Measurements from ENCODE around the gene TMED1.
"Not testable (repeated sequence)": the region's sequence is repeated elsewhere in the genome, so short reads cannot be mapped to it uniquely, and the experiment has no call there.

The TMED1 gene, protein sequence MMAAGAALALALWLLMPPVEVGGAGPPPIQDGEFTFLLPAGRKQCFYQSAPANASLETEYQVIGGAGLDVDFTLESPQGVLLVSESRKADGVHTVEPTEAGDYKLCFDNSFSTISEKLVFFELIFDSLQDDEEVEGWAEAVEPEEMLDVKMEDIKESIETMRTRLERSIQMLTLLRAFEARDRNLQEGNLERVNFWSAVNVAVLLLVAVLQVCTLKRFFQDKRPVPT

DNA sequence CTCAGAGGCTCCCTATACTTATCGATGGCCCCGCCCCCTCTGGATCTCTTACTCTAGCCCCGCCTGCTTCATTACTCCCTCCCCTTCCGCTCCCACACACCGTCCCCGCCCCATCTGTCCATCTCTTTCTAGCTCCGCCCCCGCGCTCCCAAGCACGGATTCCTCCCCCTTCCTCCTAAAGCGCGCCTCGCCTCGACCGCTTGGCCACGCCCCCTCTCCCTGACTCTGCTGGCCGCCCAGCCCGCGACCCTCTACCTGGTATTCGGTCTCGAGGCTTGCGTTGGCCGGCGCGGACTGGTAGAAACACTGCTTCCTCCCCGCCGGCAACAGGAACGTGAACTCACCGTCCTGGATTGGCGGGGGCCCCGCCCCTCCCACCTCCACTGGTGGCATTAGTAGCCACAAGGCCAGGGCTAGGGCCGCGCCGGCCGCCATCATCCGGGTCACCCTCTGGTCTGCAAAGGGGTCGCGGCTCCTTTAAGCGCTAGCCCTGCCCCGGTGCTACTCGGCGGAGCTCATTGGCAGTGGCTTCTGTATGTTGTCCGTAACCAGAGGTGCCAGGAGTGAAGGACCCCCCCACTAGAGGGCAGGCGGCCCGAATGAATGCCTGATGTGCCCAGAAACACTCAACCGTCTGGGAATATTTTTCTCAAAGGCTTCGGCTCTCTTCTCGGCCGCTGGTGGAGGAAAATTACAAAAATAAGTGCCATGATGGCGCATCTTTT, at the start of gene TMED1:
TMED1 (minus strand) TSS at position 459 of the 725 bp plus-strand sequence; CDS start at position 438, 21 bp downstream.
- DNase-seq (ENCODE audit: low spot score): peak; percentile 98

DNA sequence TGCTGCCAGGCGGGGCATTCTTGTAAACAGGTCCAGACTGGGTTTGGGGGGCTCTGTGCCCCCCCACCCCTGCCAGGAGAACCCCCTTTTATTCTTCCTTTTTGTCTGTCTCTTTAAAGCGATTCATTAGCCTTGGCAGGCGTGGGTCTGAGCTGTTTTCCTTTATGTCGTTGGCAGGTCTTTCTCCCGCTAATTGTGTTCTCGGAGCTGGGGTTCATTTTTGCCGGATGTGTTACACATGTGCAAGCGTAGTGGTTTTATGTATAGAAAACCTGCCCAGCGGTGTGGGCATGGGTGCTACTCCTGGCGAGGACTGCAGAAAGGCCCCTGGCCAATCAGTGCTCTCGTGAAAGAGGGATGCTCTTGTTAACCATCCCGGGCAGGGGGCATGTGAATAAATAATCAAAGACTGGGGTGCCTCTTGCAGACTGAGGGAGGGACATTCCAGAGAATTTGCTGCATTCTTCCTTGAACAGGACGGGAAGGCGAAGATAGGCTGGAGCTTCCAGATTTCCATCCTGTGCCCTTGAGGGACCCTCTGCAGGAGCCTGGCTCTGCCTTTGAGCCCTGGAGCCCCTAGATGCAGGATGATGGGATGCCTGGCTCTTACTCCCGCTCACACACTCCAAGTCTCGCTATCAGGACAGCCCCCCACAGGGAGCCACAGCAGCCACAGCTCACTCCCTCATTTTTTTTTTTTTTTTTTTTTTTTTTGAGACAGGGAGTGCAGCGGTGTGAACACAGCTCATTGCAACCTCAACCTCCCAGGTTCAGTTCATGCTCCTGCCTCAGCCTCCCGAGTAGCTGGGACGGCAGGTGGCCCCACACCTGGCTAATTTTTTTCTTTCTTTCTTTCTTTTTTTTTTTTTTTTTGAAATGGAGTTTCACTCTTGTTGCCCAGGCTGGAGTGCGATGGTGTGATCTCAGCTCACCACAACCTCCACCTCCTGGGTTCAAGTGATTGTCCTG, 49.5 kb upstream of the TMED1 start:
- peak; percentile 15 for DNase-seq (ENCODE audit: low spot score)

DNA sequence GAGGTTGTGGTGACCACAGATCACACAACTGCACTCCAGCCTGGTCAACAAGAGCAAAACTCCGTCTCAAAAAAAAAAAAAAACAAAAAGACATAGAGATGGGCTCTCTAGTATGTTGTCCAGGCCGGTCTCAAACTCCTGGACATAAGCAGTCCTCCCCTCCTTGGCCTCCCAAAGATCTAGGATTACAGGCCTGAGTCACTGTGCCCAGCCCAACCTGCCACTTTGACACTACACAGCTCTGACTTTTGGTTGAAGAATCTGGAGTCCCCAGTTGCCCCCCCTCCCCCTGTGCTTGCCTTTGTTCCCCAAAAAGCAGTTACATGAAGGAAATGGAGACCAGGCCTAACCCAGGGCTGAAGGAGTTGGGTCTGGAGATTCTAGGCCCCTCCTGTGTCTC, 48.3 kb upstream of the TMED1 start:
- peak; percentile 72 for DNase-seq (ENCODE audit: low spot score)

DNA sequence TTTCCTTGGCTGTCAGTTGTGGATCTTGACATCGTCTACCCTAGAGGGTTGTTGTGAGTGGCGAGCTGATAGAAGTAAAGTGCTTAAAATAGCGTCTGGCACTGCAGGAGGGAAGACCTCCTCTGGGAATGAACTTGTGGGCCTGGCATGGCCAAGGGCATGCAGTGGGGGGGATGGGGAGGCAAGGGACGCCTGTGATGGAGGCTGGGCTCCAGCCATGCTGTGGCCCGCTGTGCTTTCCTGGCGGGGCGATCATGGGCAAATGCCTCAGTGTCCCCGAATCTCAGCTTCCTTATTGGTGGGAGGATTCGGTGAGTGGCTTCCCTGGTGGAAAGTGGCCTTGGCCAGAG, 46.1 kb upstream of the TMED1 start:
- no peak for DNase-seq (ENCODE audit: low spot score)

DNA sequence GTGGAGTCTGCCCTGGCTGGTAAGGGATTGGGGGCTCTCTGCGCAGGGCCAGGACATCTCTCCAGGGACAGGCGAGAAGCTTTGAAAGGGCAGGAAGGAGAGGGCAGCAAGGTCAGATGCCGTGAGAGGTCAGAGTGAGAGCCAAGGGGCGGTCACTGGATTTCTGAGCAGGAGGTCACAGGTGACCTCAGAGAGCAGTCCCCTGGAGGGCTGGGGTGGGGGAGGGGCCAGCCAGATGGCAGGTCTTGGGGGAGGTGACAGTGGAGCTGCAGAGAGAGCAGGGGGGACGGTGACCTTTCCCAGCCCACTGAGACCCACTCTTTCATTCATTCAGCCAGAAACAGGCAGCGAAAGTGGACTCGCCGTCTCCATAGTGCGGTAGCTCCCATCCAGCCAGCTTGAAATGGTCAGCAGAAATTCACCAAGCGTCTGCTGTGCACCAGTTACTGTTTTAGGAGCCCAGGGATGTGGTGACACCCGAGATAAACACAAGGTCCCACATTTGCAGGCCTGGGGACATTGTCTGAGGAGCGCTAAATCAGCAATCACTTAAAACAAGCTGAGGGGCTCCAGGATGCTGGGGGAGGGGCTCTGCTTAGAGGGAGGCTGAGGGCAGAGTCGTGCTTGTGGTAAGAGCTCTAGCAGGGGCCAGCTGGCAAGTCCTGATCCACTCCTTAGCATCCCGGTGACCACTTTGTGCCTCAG, 45.5 kb upstream of the TMED1 start:
- DNase-seq (ENCODE audit: low spot score): no peak

DNA sequence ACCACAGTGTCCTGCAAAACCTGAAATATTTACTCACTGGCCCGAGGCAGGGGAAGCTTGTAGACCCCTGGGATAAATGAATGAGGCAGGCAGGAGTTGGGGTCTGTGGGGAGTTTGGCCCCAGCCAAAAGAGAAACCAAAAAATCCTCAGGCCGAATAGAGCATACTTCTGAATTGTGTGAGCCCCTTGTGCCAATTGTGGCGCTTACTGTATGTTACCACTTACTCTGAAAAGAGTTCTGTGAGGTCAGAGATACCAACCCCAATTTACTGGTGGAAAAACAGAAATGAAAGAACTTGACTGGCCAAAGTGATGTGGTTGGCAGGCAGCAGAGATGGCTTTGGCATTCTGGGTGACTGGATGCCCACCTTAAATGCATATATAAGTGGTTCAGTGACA, 42.2 kb upstream of the TMED1 start:
- DNase-seq (ENCODE audit: low spot score): no peak

DNA sequence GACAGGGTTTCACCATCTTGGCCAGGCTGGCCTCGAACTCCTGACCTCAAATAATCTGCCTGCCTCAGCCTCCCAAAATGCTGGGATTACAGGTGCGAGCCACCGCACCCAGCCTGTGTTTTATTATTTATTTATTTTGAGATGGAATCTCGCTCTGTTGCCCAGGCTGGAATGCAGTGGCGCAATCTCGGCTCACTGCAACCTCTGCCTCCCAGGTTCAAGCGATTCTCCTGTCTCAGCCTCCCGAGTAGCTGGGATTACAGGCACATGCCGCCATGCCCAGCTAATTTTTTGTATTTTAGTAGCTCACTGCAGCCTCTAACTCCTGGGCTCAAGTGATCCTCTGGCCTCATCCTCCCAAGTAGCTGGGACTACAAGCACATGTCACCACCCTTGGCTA, 41.6 kb upstream of the TMED1 start:
- not testable (repeated sequence) for DNase-seq (ENCODE audit: low spot score)

DNA sequence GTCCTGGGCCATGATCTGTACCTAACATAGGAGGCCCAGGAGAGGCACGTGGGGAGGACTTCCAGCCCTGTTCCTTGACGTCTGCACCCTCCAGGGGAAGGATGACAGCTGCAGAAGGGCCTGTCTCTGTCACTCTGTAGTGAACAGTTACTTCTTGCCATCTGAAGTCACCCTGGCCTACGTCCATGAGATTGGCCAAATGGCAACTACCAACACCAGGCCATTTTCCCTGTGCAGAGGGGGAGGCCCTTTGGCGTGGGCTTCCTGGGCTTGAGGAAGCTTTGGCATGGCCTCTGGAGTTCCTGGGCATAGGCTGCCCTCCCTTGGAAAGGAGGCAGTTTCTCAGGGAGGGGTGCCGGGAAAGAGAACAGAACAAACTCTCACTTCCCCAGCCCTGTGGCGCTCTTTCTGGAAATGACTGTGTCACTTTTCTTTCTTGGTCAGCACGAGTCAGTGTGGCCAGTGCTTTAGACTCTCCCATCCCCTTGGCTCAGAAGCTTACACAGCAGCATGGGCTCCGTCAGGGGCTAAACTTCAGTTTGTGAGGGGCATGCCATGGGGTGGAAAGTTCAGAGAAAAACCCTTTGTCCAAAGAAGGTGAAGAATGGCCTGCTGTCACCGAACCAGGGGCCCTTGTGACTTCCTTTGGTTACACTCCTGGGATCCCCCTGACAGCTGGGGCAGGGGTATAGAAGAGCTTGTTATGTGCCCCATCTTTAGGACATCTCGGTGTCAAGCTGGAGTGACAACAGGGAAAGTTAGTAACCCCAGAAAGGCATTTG, 40.6 kb upstream of the TMED1 start:
- peak; percentile 3 for DNase-seq (ENCODE audit: low spot score)

DNA sequence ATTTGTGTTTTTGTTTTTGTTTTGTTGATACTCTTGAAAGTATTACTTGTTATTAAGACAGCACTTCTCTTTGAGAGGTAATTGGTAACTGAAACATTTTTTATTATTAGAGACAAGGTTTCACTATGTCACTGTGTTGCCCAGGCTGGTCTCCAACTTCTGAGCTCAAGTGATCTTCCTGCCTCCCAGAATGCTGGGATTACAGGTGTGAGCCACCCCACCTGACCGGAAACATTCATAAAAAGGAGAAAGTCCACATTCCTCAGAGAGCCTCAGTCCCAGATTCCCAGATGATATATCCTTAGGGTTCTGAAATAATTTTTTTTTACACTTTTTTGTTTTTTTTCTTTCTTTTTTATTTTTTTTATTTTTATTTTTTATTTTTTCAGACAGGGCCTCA, 38.0 kb upstream of the TMED1 start:
- DNase-seq (ENCODE audit: low spot score): no peak

DNA sequence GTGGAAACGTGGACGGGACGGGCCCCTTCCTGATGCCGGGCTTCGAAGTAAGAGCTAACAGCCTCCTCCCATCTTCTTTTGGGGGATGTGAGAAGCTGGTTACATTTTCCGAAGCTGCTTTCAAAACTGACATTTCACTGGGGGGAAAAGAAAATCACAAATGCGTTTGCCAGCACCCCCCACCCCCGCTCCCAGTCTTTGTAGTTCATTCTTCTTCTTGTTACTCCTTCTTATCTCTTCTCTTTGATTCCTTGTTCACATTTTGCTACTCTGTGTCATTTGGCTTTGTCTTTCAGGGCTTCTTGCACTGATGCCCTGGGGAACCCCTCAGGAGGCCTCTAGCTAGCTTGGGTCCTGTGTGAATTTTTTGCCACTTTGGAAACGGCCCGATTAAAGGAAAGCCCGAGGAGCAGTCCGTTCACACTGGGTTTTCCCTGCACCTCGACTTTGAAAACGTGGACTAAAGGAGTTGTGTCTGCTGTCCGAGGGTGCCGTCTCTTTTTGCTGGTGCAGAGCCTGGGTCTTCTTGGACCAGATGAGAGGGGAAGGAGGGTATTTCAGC, 36.6 kb upstream of the TMED1 start:
- peak; percentile 34 for DNase-seq (ENCODE audit: low spot score)

DNA sequence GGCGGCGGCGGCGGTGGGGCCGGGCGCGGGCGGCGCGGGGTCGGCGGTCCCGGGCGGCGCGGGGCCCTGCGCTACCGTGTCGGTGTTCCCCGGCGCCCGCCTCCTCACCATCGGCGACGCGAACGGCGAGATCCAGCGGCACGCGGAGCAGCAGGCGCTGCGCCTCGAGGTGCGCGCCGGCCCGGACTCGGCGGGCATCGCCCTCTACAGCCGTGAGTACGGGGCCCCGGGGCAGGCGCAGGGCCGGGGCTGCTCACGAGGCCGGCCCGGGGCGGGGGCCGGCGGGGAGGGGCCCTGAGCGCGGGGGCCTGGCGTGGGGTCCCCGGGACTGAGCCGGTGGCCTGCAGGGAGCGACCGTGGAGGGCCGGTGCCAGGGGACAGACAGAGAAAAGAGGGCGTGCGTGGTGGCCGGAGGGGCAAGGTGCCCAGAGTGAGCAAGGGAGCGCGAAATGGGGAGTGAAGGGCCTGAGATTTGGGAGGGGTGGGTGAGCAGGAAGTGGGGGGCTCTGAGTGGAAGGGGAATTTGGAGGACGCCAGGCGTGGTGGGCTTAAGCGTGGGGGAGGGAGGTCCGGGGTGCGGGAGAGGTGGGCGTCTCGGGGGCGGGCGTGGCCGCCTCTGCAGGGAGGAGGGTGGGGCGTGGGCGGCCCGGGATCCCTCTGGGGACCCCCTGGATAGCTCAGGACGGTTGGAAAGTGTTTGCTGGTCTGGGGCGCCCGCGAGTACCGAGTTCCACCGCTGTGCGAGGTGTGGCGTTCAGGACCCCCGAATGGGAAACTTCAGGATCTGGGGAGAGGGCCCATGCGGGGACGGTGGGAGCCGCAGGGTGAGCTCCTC, 35.9 kb upstream of the TMED1 start:
- DNase-seq (ENCODE audit: low spot score): peak; percentile 53

DNA sequence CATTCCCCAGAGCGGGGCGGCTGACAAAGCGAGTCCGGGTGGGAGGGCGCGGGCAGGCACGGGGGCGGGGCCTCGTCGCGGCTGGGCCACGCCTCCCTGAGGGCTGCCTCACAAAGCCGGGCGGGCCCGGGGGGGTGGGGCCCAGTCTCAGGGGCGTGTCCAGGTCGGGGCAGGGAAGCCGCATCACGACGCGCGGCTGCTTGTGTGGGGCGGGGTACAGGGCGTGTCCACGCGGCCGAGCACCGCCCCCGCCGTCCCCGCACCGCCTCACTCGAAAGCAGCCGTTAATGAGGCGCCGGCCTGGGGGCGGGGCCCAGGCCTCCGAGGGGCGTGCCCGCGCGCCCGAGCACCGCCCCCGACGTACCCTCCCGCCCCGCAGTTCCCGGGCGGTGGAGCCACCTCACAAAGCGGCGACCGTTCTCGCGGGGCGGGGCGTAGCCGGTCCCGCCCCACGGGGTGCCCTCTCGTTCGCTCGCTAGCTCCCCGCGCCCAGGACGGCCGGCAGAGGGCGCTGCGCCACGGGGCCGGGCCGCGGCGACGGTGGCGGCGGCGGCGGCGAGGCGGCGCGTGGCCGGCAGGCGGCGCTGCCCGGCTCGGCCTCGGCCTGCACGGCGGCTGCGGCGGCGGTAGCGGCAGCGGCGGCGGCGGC, 35.1 kb upstream of the TMED1 start, which contains the start of gene CARM1:
CARM1 (plus strand) TSS at position 599 of the 649 bp plus-strand sequence. CDS start 150 bp downstream, outside the sequence.
- peak; percentile 100 for DNase-seq (ENCODE audit: low spot score)

DNA sequence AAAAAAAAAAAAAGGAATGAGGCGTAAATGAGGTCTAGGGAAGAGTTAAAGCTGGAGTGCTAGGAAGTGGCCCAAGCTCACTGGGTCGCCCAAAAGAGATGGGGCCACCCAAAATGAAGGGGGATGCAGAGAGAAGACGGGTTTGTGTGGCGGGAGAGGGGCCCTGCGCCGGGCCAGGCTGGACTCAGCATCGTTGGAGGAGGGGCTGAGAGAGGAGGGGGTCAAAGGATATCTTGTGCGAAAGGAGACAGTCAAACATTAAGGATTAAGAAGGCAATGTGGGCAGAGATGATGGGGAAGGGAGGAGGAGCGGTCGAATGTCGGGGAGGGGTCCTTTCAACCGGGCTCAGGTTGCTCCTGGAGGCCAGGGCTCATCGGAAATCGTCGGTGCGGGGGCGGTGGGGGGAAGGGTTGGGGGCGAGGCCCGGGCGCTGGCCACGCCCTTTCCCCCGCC, 34.5 kb upstream of the TMED1 start:
- no peak for DNase-seq (ENCODE audit: low spot score)

DNA sequence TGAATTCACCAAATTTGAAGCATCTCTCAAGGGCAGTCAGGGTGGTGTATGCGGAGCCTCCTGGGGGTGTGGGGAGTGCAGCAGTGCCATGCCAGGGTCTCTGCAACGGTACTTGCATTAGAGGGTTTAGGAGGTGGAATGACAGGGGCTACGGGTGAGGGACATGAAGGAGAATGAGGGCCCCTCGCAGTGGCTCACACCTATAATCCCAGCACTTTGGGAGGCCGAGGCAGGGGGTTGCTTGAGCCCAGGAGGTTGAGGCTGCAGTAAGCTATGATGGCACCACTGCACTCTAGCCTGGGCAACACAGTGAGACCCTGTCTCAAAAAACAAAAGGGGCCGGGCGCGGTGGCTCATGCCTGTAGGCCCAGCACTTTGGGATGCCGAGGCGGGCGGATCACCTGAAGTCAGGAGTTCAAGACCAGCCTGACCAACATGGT, 33.9 kb upstream of the TMED1 start:
- DNase-seq (ENCODE audit: low spot score): not testable (repeated sequence)

DNA sequence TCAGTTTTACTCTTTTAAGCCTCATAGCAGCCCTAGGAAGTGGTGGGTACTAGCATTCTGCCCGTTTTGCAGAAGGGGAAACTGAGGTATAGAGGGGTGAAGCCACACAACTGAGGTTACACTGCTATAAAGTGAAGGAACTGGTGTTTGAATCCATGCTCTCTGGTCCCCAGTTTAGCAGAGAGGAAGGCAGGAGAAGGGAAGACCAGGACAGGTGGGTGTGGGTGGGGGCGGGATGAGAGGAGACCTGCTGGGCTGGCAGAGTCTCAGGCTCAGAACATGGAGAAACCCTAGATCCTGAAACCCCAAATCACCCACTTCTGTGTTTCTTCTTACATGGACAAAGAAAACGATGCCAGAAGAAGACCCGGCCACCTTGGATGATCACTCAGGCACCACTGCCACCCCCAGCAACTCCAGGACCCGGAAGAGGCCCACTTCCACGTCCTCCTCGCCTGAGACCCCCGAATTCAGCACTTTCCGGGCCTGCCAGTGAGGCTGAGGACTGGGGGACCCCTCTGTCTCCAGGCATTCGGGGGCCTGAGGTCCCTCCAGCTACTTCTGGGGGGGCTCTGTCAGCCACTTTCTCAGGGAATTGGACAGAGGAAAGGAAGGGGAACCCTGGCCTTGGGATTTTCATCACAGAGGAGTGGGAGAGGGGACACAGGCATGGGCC, 33.0 kb upstream of the TMED1 start:
- DNase-seq (ENCODE audit: low spot score): no peak

DNA sequence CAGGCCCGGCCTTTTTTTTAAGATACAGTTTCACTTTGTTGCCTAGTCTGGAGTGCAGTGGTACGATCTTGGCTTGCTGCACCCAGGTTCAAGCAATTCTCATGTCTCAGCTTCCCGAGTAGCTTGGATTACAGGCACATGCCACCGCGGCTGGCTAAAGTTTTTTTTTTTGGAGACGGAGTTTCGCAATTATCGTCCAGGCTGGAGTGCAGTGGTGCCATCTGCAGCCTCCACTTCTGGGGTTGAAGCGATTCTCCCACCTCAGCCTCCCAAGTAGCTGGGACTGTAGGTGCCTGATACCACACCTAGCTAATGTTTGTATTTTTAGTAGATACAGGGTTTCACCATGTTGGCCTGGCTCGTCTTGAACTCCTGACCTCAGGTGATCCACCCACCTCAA, 30.5 kb upstream of the TMED1 start:
- DNase-seq (ENCODE audit: low spot score): no peak

DNA sequence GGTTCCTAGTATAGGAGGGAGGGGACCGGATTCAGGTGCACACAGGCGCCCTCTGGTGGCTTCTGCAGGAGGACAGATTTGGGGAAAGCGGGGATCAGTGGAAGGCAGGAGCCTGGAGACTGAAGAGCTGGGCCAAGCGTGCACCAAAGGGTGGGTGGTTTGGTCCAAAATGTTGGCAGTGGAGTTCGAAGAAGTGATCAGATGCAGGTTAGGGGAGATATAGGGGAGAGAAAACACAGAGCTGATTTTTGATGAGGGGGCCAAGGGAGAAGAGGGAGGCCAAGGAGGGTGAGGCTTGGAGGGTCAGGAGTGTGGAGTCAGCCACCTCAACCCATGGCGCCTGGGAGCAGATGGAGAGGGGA, 28.5 kb upstream of the TMED1 start:
- peak; percentile 87 for DNase-seq (ENCODE audit: low spot score)

DNA sequence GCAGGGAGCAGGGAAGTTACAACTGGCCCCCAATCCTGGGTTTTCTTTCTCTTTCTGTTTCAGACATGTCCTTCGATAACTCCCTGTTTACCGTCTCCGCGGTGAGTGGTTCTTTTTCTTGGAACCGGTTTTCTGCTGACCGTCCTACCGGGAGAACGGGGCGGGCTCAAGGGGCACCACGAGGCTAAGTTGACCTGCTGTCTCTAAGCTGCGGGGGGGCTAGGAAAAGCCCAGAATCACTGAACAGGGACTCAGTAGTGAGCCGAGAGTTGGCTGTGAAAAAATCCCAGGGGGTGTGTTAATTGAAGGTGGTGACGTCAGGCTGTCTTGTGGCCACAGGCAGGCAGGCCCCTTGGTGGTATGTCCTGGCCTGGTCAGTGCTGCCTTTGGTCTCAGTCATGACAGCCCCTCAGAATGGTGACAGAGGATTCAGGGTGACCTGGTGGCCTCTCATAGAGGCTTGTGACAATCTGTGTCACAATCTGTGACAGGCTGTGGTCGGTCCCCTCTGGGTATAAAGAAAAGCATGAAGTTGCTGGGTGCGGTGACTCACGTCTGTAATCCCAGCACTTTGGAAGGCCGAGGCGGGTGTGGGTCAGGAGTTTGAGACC, 27.2 kb upstream of the TMED1 start:
- DNase-seq (ENCODE audit: low spot score): no peak

All from AG08396 (cell line).